PC-9 (cell line): Measurements from ENCODE around the gene EVI5L. TPM values are rescaled to one million over a fixed set of nuclear protein-coding genes. Genes with fewer than 3 reads are reported as not detected.
A peak's percentile ranks its signal among the peaks of the same experiment; 100 is the strongest.

Experiments used
- BruUV-seq: library from RNA; stranded (reverse); fragments of 400-500 nt; replicated peaks from 2 replicates; lab custom pipeline; 2021; lab: Mats Ljungman, UMichigan
- CTCF ChIA-PET: fragments of 300-600 bp; sonication (Branson Sonifier 250); formaldehyde crosslinking; loops from one replicate; lab custom pipeline; 2022; ENCODE audit warnings: antibody characterized with exemption; lab: Charles Lee
- POLR2A ChIA-PET: fragments of 300-600 bp; sonication (Branson Sonifier 250); formaldehyde crosslinking; loops from one replicate; lab custom pipeline; 2022; ENCODE audit warnings: antibody characterized with exemption; ENCODE audit not compliant: unreplicated experiment; lab: Charles Lee
- DNase-seq, 2 experiments: peaks; one replicate each; pipeline versions ENCODE4 v3.0.0 to v3.0.0-alpha.2; 2015 to 2022; ENCODE audit warnings: mixed read lengths in 1 of 2
- H2AFZ ChIP-seq: fragments of 200-600 bp; sonication (generic); 2 replicates; pipeline ENCODE4 v1.8.1; 2017; ENCODE audit warnings: antibody characterized with exemption
- H3F3A ChIP-seq: fragments of 200-600 bp; sonication (generic); 2 replicates; pipeline ENCODE4 v1.8.1; 2017; ENCODE audit warnings: antibody characterized with exemption, mild to moderate bottlenecking, low read depth; ENCODE audit not compliant: insufficient read depth
- H3K27ac ChIP-seq: fragments of 200-600 bp; sonication (generic); 2 replicates; pipeline ENCODE4 v1.6.1; 2016; ENCODE audit warnings: mixed run types
- H3K27me3 ChIP-seq: fragments of 200-600 bp; sonication (generic); 2 replicates; pipeline ENCODE4 v1.6.1; 2016; ENCODE audit warnings: low read depth, mixed run types; ENCODE audit not compliant: insufficient read depth
- H3K36me3 ChIP-seq: fragments of 200-600 bp; sonication (generic); 2 replicates; pipeline ENCODE4 v1.6.1; 2016; ENCODE audit warnings: low read depth, mixed run types
- H3K4me1 ChIP-seq: fragments of 200-600 bp; sonication (generic); replicated peaks from 2 replicates; pipeline ENCODE4 v1.6.1; 2016; ENCODE audit warnings: mixed run types; ENCODE audit not compliant: insufficient read depth
- H3K4me2 ChIP-seq: fragments of 200-600 bp; sonication (generic); 2 replicates; pipeline ENCODE4 v1.6.1; 2017; ENCODE audit warnings: mixed run types
- H3K4me3 ChIP-seq: fragments of 200-600 bp; sonication (generic); 2 replicates; pipeline ENCODE4 v1.6.1; 2016; ENCODE audit warnings: mixed run types
- H3K79me2 ChIP-seq: fragments of 200-600 bp; sonication (generic); 2 replicates; pipeline ENCODE4 v1.6.1; 2017; ENCODE audit warnings: low read depth, mixed run types
- H3K9me2 ChIP-seq: fragments of 200-600 bp; sonication (generic); 2 replicates; pipeline ENCODE4 v1.8.1; 2017; ENCODE audit warnings: mild to moderate bottlenecking; ENCODE audit not compliant: insufficient read depth
- H3K9me3 ChIP-seq: fragments of 200-600 bp; sonication (generic); 2 replicates; pipeline ENCODE4 v1.8.1; 2016; ENCODE audit warnings: low read depth; ENCODE audit not compliant: insufficient read depth
- H4K20me1 ChIP-seq: fragments of 200-600 bp; sonication (generic); 2 replicates; pipeline ENCODE4 v1.8.1; 2017; ENCODE audit not compliant: insufficient read depth
- CTCF ChIP-seq: fragments of 200-600 bp; sonication (generic); conservative IDR thresholded peaks from 2 replicates; pipeline ENCODE4 v1.6.1; 2017; ENCODE audit warnings: mixed run types, antibody characterized with exemption, mild to moderate bottlenecking, moderate library complexity
- EZH2 ChIP-seq: fragments of 200-600 bp; sonication (generic); IDR thresholded peaks from 2 replicates; pipeline ENCODE4 v1.8.0; 2017; ENCODE audit warnings: antibody characterized with exemption, low read depth
- intact Hi-C: fragments of 100-400 bp; cut with micrococcal nuclease; formaldehyde crosslinking; loops from one replicate; pipeline ENCODE4 v1.10.0; 2022; ENCODE audit not compliant: unreplicated experiment
- total RNA-seq: library from RNA; stranded (reverse); gene quantifications from 2 replicates; pipeline ENCODE4 v1.2.3, GENCODE V29; 2021

Gene EVI5L
- total RNA-seq, 1 experiment from 2014 or later, result 19.2 TPM

GRCh38 chr19:7869910-7870511 lies 40.0 kb downstream of the EVI5L start:
- Histone ChIP-seq H3K27me3 (no peaks in the 10 kb centered on the region), H4K20me1 (no peaks in the 10 kb centered on the region), H2AFZ (peak overlapping the region; percentile 75), H3K4me2 (peak overlapping the region; percentile 85), H3F3A (peaks cover 45% of the 10 kb centered on the region), H3K4me1 (peaks cover 28% of the 10 kb centered on the region), H3K9me2 (no peaks in the 10 kb centered on the region), H3K4me3 (peak overlapping the region; percentile 70), H3K9me3 (no peaks in the 10 kb centered on the region), H3K79me2 (no peaks in the 10 kb centered on the region), H3K27ac (peak overlapping the region; percentile 33; the same call in 1 of the 2 replicates), H3K36me3 (no peaks in the 10 kb centered on the region)
- DNase-seq, result peak; percentile 85 to 86
- intact Hi-C loops, result loop anchor here (2.0 kb wide), 2 partner anchors 19 to 51 kb away; partner anchors contain the start of genes LRRC8E and SNAPC2
- ChIA-PET CTCF (interaction anchor here (0.6 to 2.0 kb wide), 4 partner anchors 20 to 74 kb away, joined by 3 to 20 read pairs (median 10); partner anchors contain the start of genes MAP2K7, SNAPC2 and TIMM44), POLR2A (interaction anchor here (0.6 to 1.2 kb wide), 5 partner anchors 11 to 685 kb away, joined by 3 to 13 read pairs (median 4); partner anchors contain the start of gene SNAPC2)
- BruUV-seq, result no TSS peak
- TF ChIP-seq EZH2, result no peak

- intact Hi-C loops, result loop anchor here (2.0 kb wide), 1 partner anchor 50 kb away; the partner anchor contains the start of gene SNAPC2
- H3K4me3 ChIP-seq, result peak overlapping the region; percentile 54; the same call in 1 of the 2 replicates
- BruUV-seq, result TSS peak; percentile 18
- ChIA-PET POLR2A (interaction anchor here (0.6 to 0.8 kb wide), 3 partner anchors 331 to 720 kb away, joined by 7 to 32 read pairs (median 18); no protein-coding TSS in a partner anchor), CTCF (interaction anchor here (0.7 kb wide), 1 partner anchor 9 kb away, joined by 4 read pairs; no protein-coding TSS in a partner anchor)
- no peaks in the 10 kb centered on the region for H3K79me2 ChIP-seq
- H3K9me2 ChIP-seq, result no peaks in the 10 kb centered on the region
- H3K4me1 ChIP-seq, result peaks cover 29% of the 10 kb centered on the region
- H3K27ac ChIP-seq, result peak overlapping the region; percentile 71
- H2AFZ ChIP-seq, result no peak overlapping the region
- H3K36me3 ChIP-seq, result no peaks in the 10 kb centered on the region
- H3K9me3 ChIP-seq, result no peaks in the 10 kb centered on the region
- TF ChIP-seq CTCF (no peak), EZH2 (no peak)
- H4K20me1 ChIP-seq, result no peaks in the 10 kb centered on the region
- H3F3A ChIP-seq, result peaks cover 41% of the 10 kb centered on the region
- H3K4me2 ChIP-seq, result peak overlapping the region; percentile 84
- no peaks in the 10 kb centered on the region for H3K27me3 ChIP-seq
- DNase-seq, result peak; percentile 91 to 92
Measured at GRCh38 chr19:7870571-7871436, 40.8 kb downstream of the EVI5L start.

DNA sequence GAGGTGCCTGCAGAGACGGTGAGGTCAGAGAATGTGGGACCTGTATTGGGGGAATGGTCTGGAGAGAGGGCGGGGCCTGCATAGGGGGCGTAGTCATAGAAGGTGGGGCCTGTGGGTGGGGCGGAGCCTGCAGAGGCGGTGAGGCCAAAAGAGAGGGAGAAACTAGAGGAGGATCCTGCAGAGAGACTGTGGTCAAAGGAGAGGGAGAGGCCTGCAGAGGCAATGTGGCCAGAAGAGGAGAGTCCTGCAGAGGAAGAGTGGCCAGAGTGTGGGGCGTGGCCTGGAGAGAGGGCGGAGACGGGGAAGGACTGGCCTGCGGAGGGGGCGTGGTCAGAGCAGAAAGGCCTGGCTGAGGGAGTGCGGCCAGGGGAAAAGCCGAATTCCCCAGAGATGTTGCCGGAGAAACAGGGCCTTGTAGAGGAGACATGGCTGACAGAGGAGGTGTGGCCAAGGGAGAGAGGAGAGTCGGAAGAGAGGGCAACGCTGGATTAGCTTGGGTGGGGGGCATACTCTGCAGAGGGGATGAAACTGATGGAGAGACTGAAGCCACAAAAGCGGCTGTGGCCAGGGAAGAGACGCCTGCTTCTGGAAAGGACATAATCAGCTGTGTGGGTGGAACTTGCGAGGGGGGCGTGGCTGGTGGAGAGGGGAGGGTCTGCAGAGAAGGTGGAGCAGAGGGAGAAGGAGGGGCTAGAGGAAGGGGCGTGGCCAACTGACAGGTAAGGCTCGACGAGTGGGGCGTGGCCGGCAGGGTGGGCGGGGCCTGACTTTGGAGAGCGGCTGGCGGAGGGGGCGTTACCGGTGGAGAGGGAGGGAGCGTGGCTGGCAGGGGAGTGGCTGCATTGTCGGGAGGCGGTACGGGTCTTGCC lies 41.7 kb downstream of the EVI5L start:
- no peaks in the 10 kb centered on the region for H3K36me3 ChIP-seq
- H3K9me2 ChIP-seq, result no peaks in the 10 kb centered on the region
- H3K27ac ChIP-seq, result peak overlapping the region; percentile 71
- ChIA-PET POLR2A (interaction anchor here (0.5 to 1.0 kb wide), 3 partner anchors 48 to 411 kb away, joined by 4 to 8 read pairs (median 7); partner anchors contain the start of gene SNAPC2), CTCF (no interaction called here)
- no peaks in the 10 kb centered on the region for H3K27me3 ChIP-seq
- no peak for TF ChIP-seq EZH2
- no peak for TF ChIP-seq CTCF
- BruUV-seq, result no TSS peak
- peak overlapping the region; percentile 84 for H3K4me2 ChIP-seq
- H3K79me2 ChIP-seq, result no peaks in the 10 kb centered on the region
- H3K9me3 ChIP-seq, result no peaks in the 10 kb centered on the region
- H3F3A ChIP-seq, result peaks cover 37% of the 10 kb centered on the region
- peak overlapping the region; percentile 76 for H2AFZ ChIP-seq
- H3K4me3 ChIP-seq, result peak overlapping the region; percentile 54; the same call in 1 of the 2 replicates
- H3K4me1 ChIP-seq, result peaks cover 29% of the 10 kb centered on the region
- intact Hi-C loops, result loop anchor here (2.0 kb wide), 2 partner anchors 41 to 49 kb away; partner anchors contain the start of genes EVI5L and SNAPC2
- peak; percentile 85 to 99 for DNase-seq
- H4K20me1 ChIP-seq, result no peaks in the 10 kb centered on the region
